SH-SY5Y (cell line): ENCODE data around the gene VANGL1.

Source experiments
- GATA2 ChIP-seq: IDR thresholded peaks from 2 replicates; pipeline ENCODE4 v1.6.1; 2011; ENCODE audit warnings: mild to moderate bottlenecking, low read depth, low read length
- GATA3 ChIP-seq: IDR thresholded peaks from 2 replicates; pipeline ENCODE4 v1.6.1; 2011; ENCODE audit warnings: low read depth, mild to moderate bottlenecking, low read length, moderate library complexity

Gene VANGL1

DNA sequence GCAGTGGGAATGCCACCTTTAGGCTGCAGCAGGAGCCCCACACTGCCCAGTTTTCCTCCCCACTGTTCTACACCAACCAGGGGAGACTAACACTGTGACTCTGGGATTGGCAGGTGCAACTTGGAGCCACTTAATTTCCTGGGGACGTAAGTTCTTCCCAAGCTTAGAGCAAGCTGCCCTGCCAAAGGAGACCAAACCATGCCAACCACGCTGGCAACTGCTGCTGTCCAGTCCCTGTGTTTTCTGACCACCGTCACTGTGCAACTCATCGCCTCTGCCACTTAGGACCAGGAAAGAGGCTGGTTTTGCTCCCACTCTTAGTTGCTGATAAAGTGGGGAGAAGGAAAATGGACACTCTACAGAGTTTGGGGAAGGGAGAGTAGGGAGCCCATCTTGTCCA is 50.5 kb downstream of the VANGL1 start:
- TF ChIP-seq GATA2: no peak
- no peak for TF ChIP-seq GATA3

DNA sequence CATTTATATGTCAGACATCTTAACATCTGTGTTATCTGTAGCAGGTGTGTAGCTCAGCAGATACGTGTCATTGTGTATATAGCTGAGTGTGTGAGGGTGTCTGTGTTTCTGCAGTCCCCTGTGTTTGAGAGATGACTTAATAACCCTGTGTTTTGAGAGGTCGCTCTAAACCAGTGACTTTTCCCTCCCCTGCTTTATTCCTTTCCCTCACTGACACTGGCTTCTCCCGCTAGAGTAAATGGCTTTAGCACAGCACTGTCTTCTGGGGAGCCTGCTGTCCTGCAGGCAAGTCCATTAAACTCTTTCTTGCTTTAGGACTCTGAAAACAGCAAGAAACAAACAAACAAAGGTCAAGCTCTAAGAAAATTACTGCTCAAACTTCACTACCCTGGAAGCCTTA is 53.0 kb downstream of the VANGL1 start:
- TF ChIP-seq GATA2 (no peak), GATA3 (no peak)

DNA sequence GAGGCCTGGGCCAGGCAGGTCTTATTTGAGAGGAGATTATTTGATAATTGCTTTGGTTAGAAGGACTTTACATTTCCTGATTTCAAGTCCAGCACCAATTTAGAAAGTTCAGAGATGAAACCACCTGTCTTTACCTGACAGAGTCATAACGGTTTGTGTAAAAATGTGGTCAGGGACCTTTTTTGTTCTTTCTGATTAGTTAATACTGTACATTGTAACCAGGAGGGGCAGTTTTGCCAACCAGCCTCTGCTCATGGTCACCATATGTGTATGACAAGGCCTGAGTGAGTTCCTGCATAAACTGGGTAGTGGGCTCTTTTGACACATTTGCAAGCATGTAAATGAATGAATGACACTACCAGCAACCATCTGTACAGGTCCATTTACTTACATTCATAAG is 55.8 kb downstream of the VANGL1 start:
- TF ChIP-seq GATA3 (no peak), GATA2 (no peak)

DNA sequence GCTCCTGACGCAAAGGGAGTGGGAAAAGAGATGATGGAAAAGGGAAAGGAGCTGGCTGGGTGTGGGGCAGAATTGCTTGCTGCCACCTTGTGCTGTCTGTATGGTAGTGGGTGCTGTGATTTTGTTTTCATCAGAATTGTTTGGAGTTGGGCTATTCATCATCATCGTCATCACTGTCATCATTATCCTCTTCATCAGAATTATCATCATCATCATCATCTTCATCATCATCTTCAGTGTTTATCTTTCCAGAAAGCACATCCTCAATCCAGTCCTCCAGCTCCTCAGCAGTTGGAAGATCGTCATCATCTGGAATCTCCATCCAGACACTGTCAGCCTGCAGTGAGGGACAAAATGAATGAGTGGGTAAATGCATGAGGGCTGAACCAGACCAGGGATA is 59.3 kb downstream of the VANGL1 start:
- TF ChIP-seq GATA2 (no peak), GATA3 (no peak)

DNA sequence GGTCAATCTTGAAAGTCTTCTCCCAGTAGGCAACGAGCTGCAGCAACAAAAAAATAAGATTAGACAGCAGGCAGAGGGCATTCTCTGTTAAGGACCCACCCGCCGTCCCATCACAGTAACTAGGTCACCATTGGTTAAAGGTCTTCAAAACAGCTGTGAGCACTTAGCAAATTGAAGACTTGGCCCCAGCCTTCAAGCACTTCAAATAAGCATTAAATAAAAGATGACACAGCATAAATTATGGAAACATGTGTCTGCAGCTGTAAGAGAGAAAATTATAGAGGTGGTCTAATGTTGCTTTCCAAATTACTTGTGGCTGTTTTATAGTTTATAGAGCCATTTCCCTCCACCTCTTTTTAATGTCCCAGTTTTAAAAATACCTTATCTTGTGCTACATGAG is 61.2 kb downstream of the VANGL1 start:
- TF ChIP-seq GATA2 (no peak), GATA3 (no peak)

DNA sequence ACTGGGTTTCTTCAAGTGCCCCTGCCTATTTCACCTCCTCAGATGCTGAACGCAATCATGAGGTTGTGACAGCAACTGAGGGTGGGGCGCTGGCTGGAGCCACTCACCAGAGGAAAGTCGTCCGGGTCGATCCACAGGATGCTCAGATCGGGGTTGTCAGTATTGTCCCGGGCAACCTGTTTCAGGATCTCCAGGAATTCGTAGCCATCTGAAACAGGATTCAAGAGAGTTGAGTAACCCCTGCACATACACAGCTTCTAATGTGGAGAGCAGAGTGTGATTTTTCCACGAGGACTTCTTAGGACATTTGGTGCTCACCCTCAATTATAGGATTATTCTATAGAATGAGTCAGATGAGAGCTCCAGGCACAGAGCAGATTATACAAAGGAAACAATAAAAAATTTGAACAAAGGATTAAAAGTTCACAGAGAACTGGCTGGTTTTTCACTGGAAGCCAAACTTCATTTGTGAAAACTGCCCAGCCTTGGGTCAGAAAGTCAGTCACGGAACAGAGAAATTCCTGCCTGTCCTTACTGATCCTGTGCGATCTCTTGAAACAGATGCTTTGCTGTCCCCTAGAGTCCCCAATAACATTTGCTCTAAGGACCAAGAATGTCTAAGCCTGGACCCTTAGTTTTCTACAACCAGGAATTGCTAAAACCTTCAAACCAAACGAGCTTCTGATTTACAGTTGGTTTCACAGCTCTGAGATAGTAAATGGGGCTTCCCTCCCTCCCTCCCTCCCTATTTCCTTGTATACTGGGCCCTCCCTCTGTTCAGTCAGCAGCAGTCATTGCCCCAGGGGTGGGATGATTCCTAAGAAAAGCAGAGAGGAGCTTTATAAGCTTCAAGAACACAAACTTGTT is 63.5 kb downstream of the VANGL1 start:
- TF ChIP-seq GATA2 (no peak), GATA3 (no peak)

DNA sequence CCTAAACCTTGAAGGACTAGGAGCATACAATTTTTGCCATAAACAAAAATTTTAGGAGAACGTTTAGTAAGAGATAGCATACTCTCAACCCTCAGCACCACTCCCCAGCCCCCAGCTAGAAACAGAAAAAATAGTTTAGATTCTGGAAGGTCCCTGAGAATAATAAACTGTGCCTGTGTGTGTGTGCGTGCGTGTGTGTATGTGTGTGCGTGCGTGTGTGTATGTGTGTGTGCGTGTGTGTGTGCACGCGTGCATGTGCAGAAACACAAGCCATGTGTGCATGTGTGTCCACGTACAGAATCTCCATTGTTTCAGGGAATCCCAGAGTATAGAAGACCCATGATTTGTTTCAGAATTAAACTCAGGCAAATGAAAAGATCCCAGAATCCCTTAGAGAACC is 64.2 kb downstream of the VANGL1 start:
- TF ChIP-seq GATA2 (no peak), GATA3 (no peak)

DNA sequence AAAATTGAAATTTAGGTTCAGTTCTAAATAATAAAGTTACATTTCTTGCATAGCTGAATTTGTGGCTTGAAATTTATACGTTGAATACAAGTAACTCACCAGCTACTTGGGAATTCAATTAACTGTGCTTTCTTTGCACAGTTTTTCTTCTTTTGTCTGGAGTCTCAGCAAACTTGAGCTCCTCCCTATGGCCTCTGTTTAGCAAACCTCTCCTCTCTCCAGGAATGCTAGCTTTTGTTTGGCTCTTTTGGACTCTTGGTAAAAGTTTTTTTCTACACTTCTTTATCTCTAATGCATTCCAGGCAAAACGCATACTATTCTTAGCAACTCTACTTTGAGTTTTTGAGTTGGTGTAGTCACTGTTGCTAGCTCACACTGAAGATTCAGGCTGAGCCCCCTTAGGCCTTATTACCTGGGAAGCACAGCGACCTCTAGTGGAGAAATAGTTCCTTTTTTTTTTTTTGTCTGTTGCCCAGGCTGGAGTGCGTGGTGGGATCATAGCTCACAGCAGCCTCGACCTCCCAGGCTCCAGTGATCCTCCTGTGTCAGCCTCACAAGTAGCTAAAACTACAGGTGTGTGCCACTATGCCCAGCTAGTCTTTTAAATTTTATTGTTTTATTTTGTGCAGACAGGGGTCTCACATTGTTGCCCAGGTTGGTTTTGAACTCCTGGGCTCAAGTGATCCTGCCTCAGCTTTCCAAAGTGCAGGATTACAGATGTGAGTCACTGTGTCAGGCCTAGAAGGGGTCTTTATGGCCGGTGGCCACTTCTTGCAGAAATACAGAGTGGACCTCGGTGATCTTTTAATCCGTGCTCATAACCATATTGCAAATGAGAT is 65.0 kb downstream of the VANGL1 start:
- TF ChIP-seq GATA2 (no peak), GATA3 (no peak)

DNA sequence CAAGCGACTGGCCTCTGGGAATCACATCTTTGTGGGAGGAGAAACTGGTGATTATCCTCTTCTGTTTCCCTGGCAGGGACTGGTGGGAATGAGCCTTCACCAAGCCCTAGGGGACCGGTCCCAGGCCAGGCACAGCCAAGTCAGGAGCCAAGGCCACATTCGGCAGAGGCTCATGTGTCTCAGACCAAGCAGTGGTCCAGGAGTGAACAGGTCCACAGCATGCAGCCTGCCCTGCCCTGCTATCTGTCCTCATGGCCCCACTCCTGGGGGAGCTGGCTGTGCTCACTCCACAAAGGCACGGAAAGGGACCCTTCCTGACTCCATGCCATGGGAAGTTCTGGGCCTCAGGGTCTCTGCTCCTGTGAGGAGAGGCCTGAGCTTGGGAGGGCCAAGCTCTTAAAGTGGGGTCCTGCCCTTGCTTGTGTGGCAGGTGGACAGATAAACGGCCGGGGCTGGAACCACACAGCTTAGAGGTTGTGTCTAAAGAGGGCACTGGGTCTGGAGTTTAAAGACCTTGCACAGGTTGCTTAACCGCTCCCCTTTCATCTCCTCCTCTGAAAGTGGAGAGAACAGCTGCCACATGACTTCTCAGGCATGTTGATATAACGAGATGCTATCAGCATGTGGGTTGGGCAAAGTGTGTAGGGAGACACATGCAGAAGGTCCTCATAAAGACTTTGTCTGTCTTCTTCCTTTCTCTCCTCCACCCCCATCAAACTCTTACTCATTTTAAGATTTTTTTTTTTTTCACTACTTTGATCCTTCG is 69.3 kb downstream of the VANGL1 start:
- TF ChIP-seq GATA2 (no peak), GATA3 (no peak)

DNA sequence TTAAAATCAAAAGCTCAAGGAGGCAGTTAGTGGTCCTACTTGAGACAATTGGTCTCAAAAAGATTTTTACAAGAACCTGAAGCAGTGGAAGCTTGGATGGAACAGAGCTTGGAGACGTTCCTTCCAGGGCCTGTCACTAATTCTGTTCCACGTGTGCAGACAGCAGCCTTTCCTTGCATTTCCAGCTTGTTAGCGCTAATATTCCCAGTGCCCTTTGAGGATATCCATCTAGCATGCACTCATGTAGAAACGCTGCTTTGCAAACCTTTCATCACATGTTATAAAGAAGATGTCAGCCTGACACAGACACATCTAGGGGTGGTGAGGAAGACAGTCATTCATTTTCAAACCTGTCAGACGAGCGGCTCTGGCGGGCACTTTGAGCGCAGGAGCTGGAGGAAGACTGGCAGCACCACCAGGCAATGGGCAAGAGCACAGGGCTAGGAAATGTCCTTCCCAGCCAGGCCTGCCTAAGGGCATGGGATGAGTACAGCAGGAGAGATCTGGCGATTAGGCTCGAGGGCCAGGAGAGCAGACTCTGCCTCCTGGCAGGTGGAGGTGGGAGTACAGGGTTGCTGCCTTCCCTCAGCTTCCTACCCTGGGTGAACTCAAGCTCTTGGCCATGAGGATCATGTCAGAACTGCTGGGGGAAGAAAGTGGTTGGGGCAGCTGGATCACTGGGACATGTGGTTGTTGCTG is 71.3 kb downstream of the VANGL1 start:
- TF ChIP-seq GATA3 (no peak), GATA2 (peak; percentile 50; the same call in 1 of the 2 replicates)

DNA sequence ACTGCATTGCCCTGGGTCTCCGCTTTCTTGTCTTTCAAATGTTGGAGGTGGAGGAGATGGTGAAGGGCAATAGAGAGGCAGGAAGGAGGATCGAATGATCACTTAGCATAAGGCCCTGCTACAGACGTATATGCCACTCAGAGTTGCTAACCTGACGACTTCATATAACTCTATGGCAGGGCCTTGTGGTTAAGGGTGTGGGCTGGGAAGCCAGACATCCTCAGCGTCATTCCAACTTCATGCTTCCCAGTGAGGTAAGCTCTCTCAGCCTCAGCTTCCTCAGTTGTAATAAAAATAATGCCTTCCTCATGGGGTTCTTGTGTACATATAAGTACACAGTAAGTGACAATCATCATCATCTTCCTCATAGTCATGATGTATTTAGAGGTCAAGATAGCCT is 72.1 kb downstream of the VANGL1 start:
- no peak for TF ChIP-seq GATA2

DNA sequence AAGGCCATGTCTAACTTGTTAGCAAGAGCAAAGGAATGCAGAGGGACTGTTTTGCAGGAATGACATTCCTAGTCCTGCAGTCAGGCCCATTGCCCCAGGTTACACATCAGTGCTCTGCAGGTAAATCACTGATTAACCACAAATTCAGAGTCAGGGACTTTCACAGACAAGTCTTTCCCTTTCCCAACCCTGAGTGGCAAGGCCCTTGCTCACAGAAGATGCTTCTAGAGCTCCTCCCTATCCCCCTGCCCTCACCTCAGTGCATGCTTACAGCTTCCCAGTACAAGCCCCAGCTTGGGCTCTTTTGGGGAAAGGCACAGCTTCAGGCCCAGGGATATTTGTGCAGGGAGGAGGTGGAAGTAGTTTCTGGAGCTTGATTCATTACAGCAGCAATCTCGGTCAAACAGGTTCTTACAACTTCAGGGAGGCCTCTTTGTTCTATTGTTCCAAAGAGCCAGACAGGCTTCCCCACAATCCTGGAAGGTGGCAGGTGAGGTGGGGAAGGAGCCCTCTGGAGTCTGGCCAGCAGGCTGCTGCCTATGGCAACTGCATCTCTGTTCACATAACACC is 72.9 kb downstream of the VANGL1 start:
- no peak for TF ChIP-seq GATA2
- TF ChIP-seq GATA3: no peak

DNA sequence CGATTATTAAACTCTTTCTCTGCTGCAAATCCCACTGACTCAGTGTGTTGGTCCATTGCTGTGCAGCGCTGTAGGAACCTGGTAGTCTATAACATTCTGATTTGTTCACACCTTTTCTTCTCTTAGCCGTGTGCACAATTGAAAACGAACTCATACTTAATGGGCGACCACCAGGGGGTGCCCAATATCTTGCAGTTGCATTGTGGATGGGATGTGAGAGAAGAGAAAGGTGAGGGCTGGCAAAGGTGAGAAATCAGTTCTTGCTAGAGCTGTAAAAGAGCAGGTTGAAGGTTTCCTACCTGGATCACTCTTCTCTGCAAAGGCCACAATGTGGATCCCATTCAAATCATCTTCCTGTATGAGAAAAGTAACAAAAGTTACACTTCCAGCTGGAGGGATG is 75.8 kb downstream of the VANGL1 start:
- TF ChIP-seq GATA3 (no peak), GATA2 (no peak)
